Kidney (tissue), 14 donors: ENCODE results near the gene OLA1. TPM values are rescaled to one million over a fixed set of nuclear protein-coding genes. Genes with fewer than 3 reads are reported as not detected.

Experiments
- DNase-seq, 5 donors: peaks; one replicate each; pipeline ENCODE4 v3.0.0-alpha.2; 2013 to 2020
- FAIRE-seq: peaks from 2 replicates; lab custom pipeline; 2012; peaks lifted over from hg19 to GRCh38; lab: Jason Lieb, UNC
- H3K27ac ChIP-seq, 2 donors: one replicate each; pipeline ENCODE4 v1.7.0; 2013; ENCODE audit warnings: low read depth in 2 of 2, low read length in 2 of 2, inconsistent platforms in 1 of 2
- H3K27me3 ChIP-seq: one replicate; pipeline ENCODE4 v1.7.1; 2013; ENCODE audit warnings: low read length, inconsistent platforms; ENCODE audit not compliant: control insufficient read depth, insufficient read depth
- H3K36me3 ChIP-seq, 3 donors: one replicate each; pipeline versions ENCODE4 v1.7.0 to v1.7.1; 2013; ENCODE audit warnings: low read length in 3 of 3, control low read depth in 1 of 3, inconsistent platforms in 1 of 3; ENCODE audit not compliant: insufficient read depth in 3 of 3, control insufficient read depth in 2 of 3
- H3K4me1 ChIP-seq, 3 donors: one replicate each; pipeline versions ENCODE4 v1.7.0 to v1.7.1; 2013; ENCODE audit warnings: low read length in 3 of 3, inconsistent platforms in 1 of 3, low read depth in 1 of 3; ENCODE audit not compliant: control insufficient read depth in 2 of 3, insufficient read depth in 2 of 3
- H3K4me3 ChIP-seq, 3 donors: one replicate each; pipeline versions ENCODE4 v1.7.0 to v1.8.1; 2013; ENCODE audit warnings: low read length in 3 of 3, control low read depth in 1 of 3, inconsistent platforms in 1 of 3
- H3K9ac ChIP-seq, 3 donors: one replicate each; pipeline versions ENCODE4 v1.7.0 to v1.7.1; 2013; ENCODE audit warnings: low read length in 3 of 3, control low read depth in 1 of 3, inconsistent platforms in 1 of 3
- H3K9me3 ChIP-seq, 3 donors: one replicate each; pipeline versions ENCODE4 v1.7.0 to v1.7.1; 2013; ENCODE audit warnings: low read length in 3 of 3, control low read depth in 1 of 3, inconsistent platforms in 1 of 3; ENCODE audit not compliant: control insufficient read depth in 2 of 3, insufficient read depth in 1 of 3
- CTCF ChIP-seq: IDR thresholded peaks from 3 replicates; pipeline ENCODE4 v1.5.1; 2012; ENCODE audit warnings: mild to moderate bottlenecking, moderate library complexity, borderline replicate concordance; ENCODE audit not compliant: insufficient read depth; ENCODE audit errors: extremely low read depth
- intact Hi-C: fragments of 100-400 bp; cut with DNase I; formaldehyde crosslinking; loops from one replicate; pipeline ENCODE4 v1.11.1; 2022
- polyA plus RNA-seq: library from polyadenylated mRNA; stranded (reverse); fragments of 350-450 nt; fragmentation: Illumina TruSeq; extraction: RNeasy Lipid Tissue Mini Kit (QIAGEN cat#74804); gene quantifications from one replicate; pipeline ENCODE4 v1.2.3, GENCODE V29; 2014; ENCODE audit warnings: low read depth, low replicate concordance; ENCODE audit not compliant: insufficient read depth
- total RNA-seq: library from RNA; stranded (reverse); fragmentation: NEBNext Ultra II Directional; extraction: Animal tissue kit (Norgen Biotek cat#: 25700); gene quantifications from one replicate; pipeline ENCODE4 v1.2.1, GENCODE V29; 2021
- donor health status: control.
- donor health status: control.
- donor health status: control.
- donor health status: control.
- donor health status: control.
- donor health status: DM: yes; HTN: yes; CAD: no.
- donor health status: Normal renal cell carcinoma (clear cell type).

Gene OLA1
- total and polyA plus RNA-seq, 2 donors from 2014 or later: 64.2 to 90.0 TPM

- Histone ChIP-seq H3K4me1 (no peaks in the 10 kb centered on the region), H3K36me3 (no peaks in the 10 kb centered on the region), H3K27ac (no peak overlapping the region), H3K9me3 (no peaks in the 10 kb centered on the region), H3K27me3 (no peaks in the 10 kb centered on the region), H3K4me3 (no peak overlapping the region), H3K9ac (no peak overlapping the region)
- FAIRE-seq (no peak), DNase-seq (no peak)
- TF ChIP-seq CTCF: no peak
- intact Hi-C loops: no loop called here
These were observed 86.8 kb downstream of the OLA1 start for GRCh38 chr2:174161490-174161889.

GRCh38 chr2:174158003-174158402 lies 90.3 kb downstream of the OLA1 start:
- Histone ChIP-seq H3K4me1 (no peaks in the 10 kb centered on the region), H3K27me3 (no peaks in the 10 kb centered on the region), H3K9me3 (no peaks in the 10 kb centered on the region), H3K4me3 (no peak overlapping the region), H3K27ac (no peak overlapping the region), H3K36me3 (no peaks in the 10 kb centered on the region), H3K9ac (no peak overlapping the region)
- intact Hi-C loops: no loop called here
- TF ChIP-seq CTCF: peak; percentile 58
- peak in 3 of 5 donors; percentile 26 to 63 (median 32) for DNase-seq
- no peak for FAIRE-seq

- H3K9ac ChIP-seq: no peak overlapping the region
- no peak overlapping the region for H3K4me3 ChIP-seq
- no peaks in the 10 kb centered on the region for H3K4me1 ChIP-seq
- H3K27ac ChIP-seq: no peak overlapping the region
- H3K36me3 ChIP-seq: no peaks in the 10 kb centered on the region
- no peaks in the 10 kb centered on the region for H3K27me3 ChIP-seq
- FAIRE-seq (no peak), DNase-seq (no peak)
- intact Hi-C loops: no loop called here
- no peaks in the 10 kb centered on the region for H3K9me3 ChIP-seq
- no peak for TF ChIP-seq CTCF
These were observed 91.3 kb downstream of the OLA1 start for GRCh38 chr2:174157053-174157452.
